Gastroesophageal sphincter (tissue), 3 donors: Measurements from ENCODE around the gene CORIN.

Experiments used
- POLR2A ChIP-seq, 2 donors: fragments of 450-650 bp; IDR thresholded peaks; one replicate each; pipeline ENCODE4 v1.6.1; 2017; ENCODE audit warnings: antibody characterized with exemption in 2 of 2, mild to moderate bottlenecking in 2 of 2, moderate library complexity in 1 of 2
- TF ChIP-seq, protein P1 (sequence below), 4 experiments: fragments of 200-600 bp in 2 of 4; fragments of 450-650 bp in 2 of 4; sonication (generic) in 1 of 4; IDR thresholded peaks; one replicate each; pipeline ENCODE4 v1.5.1; 2017 to 2019; ENCODE audit warnings: antibody characterized with exemption in 4 of 4, mild to moderate bottlenecking in 2 of 4, moderate library complexity in 2 of 4

GRCh38 chr4:47615385-47615784, 222.5 kb downstream of the CORIN start:
- no peak for TF ChIP-seq POLR2A (IDR thresholded peaks at IDR 0.05)
- TF ChIP-seq, protein P1, sequence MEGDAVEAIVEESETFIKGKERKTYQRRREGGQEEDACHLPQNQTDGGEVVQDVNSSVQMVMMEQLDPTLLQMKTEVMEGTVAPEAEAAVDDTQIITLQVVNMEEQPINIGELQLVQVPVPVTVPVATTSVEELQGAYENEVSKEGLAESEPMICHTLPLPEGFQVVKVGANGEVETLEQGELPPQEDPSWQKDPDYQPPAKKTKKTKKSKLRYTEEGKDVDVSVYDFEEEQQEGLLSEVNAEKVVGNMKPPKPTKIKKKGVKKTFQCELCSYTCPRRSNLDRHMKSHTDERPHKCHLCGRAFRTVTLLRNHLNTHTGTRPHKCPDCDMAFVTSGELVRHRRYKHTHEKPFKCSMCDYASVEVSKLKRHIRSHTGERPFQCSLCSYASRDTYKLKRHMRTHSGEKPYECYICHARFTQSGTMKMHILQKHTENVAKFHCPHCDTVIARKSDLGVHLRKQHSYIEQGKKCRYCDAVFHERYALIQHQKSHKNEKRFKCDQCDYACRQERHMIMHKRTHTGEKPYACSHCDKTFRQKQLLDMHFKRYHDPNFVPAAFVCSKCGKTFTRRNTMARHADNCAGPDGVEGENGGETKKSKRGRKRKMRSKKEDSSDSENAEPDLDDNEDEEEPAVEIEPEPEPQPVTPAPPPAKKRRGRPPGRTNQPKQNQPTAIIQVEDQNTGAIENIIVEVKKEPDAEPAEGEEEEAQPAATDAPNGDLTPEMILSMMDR (IDR thresholded peaks at IDR 0.05), result no peak
